Stimulated activated CD8-positive, alpha-beta memory T cell treated with anti-CD3 and anti-CD28 coated beads, Interleukin-7, amount 100 ng/mL, for 1 hour (primary cell): ENCODE measurements around the gene ZG16B.

Experiments
- DNase-seq, 2 donors: peaks; one replicate each; pipeline ENCODE4 v3.0.0-alpha.2; 2020; ENCODE audit warnings: low read depth in 2 of 2

The ZG16B gene, protein sequence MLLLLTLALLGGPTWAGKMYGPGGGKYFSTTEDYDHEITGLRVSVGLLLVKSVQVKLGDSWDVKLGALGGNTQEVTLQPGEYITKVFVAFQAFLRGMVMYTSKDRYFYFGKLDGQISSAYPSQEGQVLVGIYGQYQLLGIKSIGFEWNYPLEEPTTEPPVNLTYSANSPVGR

DNA sequence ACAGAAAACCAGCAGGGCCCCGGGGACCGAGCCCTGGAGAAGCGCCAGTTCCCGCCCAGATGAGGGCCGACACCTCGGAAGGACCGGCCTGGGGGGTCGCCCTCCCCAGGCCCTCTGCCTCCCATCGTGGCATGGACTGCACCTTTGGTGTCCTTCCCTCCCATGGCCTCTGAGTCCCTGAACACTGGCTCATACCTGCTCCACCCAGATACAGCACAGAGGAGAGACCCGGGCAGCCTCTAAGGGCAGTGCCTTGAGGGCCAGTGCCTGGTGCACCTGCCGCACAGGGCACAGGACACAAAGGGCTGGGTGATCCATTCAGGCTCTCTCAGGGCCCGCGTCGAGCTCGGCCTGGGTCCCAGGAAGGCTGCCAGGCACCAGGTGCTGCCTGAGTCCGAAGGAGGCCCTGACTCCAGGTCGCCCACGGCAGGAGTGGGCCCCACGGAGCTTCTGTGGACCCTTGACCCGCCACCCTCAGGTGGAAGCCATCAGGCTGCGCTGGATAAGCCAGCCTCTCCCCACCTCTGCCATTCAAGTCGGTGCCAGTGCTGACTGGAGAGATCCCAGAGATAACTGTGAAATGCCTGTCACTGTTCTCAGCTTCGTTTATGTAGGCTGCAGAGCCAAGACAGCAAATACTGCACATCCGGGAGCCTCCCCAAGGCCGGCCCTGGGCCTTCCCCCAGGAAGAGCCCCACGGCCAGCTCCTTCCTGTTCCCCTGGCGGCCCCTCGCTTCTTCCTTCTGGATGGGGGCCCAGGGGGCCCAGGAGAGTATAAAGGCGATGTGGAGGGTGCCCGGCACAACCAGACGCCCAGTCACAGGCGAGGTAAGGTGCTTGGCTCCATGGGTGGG lies at the start of gene ZG16B:
ZG16B (plus strand) TSS at position 803 of the 854 bp plus-strand sequence. CDS start 139 bp downstream, outside the sequence.
- DNase-seq: no peak

DNA sequence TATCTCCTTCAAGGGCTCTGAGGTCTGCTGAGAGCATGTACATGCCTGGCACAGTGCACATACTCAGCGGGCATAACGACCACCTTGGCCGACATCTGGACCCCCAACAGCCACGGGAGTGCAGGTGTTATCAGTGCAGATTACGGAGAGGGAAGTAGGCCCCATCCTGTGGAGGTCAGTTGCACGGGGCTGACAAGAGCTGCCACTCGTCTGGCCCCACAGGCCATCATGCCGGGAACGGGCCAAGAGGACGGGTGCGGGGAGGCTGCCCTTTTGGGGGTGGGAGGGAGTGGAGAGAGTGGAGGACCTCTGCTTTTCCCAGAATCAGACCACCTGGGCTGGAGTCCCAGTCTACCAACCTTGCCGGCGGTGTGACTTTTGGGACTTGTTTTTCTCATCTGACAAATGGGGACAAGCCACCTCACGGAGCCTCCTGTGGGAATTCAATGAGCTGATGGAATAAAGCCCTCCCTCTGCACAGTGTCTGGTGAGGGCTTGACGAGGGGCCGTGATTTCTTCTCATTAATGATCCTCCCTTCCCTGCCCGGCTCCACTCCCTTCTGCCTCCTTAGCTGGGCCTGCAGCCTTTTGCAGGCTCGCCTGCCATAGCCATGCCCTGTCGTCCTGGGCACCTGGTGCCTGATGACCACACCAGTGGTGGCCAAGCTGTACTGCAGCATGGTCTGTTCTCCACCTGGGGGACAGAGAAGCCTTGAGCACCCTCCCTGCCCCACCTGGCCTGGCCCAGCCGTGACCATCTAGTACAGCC lies 47.3 kb upstream of the ZG16B start:
- DNase-seq: no peak

DNA sequence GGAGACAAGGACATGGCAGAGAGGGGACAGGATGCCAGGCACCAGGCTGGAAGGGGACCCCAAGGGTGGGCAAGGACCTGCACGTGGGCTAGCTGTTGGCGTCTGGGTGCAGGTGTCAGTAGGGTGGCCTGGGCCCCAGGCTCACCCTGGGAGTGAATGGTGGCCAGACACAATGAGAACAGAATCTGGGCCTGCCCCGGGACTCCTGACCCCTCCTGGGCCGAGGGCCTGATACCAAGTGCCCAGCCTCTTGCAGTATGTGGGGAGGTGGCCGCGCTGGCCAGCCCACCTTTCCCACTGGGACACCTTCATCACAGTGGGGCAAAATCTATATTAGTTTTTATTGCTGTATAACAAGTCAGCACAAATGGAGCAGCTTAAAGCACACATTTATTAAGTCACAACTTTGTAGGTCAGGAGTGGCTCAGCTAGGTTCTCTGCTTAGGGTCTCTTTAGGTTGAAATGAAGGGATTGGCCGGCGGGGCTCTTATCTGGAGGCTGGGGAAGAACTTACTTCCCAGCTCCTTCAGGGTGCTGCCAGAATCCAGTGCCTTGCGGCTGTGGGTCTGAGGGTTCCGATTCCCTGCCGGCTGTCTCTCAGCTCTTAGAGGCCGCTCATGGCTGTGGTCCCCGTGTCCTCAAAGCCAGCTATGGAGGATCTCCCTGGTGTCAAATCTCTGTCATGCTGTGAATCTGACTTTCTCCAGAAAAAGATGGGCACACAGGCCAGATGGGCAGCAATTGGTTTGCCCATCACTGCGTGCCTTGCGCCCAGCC lies 46.3 kb upstream of the ZG16B start:
- DNase-seq: no peak

DNA sequence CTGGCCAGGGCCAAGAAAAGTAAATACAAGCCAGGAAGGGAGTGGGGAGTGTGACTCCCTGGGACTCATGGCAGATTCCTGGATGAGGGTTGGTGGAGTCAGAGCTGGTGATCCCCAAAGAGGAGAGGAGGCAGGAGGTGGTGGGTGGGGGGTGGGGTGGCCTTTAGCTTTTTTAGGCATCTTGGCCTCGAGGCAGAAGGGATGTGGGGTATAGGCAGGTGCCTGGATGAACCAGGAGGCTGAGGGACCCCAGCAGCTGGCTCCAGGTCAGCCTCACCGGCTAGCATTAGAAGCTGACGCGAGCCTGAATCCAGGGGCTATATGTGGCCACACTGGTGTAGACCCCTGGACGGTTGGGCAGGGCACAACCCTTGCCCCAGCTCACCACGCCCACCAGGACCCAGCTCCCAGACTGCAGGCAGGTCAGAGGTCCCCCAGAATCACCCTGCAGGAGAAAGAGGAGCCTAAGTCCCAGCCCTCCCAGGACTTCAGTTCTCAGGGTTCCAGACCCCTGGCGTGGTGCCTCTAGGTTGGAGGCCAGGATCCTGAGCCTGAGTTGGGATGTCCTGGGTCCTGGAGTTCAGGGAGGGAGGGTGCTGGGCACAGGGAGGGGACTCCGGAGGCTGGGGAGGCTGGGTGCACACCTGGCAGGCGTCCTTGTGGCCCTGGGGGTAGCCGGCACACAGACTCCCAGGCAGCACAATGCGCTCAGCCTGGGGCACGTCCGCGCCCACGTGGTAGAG lies 45.6 kb upstream of the ZG16B start:
- DNase-seq: no peak

DNA sequence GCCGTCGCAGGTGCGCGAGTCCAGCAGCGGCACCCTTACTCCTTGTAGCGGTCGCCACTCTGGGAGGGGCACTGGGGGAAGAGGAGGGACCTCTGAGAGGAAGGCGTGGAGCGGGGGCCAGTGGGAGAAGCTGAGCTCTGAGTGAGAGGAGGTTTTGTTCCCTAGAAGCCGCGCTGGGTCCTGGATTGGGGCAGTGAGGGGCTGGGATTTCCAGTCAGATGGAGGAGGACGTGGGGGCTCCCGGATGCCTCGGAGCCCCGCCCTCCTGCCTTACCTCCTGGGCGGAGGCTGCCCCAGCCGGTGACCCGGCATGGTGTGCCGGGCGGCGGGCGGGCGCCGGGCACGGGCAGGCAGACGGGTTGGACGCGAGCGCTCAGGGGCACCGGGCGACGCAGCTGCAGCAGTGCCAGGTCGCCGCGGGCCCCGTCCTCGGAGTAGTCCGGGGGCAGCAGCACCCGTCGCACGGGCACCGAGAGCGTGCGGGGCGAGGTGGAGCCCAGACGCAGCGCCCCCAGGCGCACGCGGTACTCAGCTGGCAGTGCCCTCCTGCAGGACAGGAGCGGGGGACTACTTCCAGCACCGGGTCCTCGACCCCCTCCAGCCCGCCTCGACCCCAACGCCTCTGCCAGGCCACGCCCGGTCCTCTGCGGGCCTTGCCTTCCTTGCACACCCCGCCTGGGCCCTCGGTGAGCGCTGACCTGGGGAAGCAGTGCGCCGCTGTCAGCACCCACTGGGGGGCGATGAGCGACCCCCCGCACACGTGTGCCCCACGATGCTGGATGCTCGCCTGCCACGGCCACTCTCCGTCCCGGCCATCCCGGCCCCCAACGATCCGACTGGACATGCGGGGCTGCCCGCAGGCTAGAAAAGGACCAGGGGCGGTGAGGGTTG lies 44.8 kb upstream of the ZG16B start:
- DNase-seq: no peak

DNA sequence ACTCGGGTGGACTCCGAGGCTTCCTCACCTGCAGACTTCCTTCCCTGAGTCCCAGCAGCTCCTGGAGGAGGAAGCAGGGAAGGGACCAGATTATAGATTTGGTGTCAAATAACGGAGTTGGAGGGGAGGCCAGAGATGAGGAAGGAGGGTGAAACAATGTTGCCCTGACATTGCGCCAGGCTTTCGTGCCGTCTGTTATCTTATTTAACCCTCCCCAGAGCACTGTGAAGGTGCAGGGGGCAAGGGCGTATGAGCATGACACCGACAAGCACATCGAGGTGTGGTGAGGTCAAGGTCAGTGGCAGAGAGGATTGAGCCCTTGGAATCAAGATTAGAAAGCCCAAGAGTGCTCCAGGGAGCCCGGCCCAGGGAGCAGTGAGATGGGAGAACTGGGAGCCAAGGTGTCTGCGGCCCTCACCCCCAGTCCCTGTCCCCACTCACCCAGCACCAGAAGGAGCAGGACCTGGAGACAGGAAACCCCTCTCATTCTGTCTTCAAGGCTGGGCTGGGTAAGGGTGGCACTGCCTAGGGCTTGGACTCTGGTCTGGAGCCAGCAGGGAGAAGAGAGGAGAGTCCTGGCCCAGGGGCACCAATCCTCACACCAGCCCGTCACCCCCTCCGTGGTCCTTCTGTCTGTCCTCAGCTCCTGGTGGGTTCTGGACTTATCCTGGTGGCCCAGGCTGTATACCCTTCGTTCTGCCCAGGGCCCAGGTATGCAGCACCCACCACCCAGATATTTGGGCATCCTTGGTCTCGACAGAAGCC lies 43.9 kb upstream of the ZG16B start:
- DNase-seq: no peak

DNA sequence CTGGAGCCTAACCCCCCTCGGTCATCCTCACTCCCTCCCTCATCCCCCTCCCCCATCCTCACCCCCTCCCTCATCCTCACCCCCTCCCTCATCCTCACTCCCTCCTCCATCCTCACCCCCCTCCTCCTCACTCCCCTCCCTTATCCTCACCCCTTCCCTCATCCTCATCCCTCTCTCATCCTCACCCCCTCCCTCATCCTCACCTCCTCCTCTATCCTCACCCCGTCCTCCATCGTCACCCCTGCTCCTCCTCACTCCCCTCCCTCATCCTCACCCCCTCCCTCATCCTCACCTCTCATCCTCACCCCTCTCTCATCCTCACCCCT lies 43.3 kb upstream of the ZG16B start:
- no peak for DNase-seq

DNA sequence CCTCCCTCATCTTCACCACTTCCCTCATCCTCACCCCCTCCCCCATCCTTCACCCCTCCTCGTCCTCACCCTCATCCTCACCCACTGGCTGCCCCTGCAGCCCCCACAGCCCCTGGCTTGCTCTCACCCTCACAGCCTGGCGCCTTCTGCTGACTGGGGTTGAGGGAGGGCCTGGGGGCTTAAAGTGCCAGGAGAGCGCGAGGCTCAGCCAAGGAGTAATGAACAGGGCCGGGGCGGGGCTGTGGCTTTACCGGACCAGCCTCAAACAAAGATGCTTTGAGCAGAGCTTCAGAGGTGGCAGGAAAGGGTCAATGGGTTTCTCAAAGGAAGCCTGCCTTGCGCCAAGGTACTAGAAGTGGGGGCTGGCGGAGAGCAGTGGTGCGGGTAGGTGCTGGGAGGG lies 42.7 kb upstream of the ZG16B start, which contains the start of gene PRSS33:
PRSS33 (minus strand) TSS at position 155 of the 400 bp plus-strand sequence. CDS start 1,013 bp downstream, outside the sequence.
- DNase-seq: no peak

DNA sequence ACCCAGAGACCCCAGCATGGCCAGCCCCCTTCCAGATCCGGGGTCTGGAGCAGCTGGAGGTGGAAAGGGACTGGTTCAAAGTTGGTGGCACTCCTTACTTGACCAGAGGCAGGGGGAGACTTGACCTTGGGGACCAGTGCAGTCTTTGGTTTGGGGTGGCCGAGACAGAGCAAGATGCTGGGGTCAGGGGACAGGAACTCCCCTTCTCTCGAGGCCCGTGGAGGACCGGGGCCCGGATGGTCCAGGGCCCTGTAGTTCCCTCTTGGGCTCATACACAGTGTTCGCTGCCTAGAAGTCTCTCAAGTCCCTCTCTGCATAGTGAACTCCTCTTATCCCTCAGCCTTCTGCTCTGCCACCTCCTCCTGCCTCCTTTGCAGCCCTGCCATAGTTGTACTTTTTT lies 42.1 kb upstream of the ZG16B start:
- DNase-seq: no peak

DNA sequence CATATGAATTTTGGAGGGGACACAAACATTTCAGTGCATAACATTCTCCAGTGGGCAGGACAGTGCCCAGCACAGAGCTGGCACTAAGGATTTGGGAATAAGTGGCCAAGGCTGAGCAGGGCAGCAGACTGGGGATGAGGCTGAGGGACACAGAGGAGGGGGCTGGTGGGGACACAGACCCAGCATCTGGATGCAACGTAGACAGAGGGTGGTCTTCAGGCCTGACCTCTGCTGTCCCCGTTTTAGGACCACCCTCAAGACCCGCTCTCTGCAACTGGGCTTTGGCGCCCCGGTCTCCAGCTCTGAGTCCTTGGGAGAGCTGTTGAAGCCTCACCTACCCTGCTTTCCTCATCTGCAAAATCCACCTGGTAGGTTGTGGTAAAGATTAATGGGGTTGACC lies 39.5 kb upstream of the ZG16B start:
- no peak for DNase-seq

DNA sequence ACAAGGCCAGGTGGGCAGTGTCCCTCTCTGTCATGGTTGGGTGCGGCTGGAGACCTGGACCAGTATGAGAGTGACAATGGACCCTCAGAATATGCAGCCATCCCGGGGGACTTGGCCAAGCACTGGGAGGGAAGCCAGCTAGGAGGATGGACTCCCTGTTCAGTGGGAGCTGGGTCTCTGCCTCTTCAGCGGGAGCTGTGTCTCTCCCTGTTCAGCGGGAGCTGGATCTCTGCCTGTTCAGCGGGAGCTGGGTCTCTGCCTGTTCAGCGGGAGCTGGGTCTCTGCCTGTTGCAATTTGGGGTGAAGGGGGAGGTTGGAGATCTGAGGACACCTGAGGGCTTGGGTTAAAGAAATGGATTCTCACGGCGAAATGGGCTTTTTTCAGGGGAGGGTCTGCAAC lies 38.9 kb upstream of the ZG16B start:
- no peak for DNase-seq

DNA sequence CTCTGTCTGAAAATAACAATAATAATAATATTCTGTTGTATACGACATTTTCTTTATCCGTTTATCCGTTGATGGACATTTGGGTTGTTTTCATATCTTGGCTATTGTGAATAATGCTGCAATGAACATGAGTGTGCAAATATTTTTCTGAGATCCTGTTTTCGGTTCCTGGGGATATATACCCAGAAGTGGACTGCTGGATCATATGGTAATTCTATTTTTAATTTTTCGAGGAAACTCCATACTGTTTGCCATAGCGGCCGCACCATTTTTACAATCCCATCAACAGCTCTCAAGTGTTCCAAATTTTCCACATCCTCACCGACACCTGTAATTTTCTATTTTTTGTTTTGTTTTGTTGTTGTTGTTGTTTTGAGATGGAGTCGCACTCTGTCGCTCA lies 37.2 kb upstream of the ZG16B start:
- DNase-seq: no peak

DNA sequence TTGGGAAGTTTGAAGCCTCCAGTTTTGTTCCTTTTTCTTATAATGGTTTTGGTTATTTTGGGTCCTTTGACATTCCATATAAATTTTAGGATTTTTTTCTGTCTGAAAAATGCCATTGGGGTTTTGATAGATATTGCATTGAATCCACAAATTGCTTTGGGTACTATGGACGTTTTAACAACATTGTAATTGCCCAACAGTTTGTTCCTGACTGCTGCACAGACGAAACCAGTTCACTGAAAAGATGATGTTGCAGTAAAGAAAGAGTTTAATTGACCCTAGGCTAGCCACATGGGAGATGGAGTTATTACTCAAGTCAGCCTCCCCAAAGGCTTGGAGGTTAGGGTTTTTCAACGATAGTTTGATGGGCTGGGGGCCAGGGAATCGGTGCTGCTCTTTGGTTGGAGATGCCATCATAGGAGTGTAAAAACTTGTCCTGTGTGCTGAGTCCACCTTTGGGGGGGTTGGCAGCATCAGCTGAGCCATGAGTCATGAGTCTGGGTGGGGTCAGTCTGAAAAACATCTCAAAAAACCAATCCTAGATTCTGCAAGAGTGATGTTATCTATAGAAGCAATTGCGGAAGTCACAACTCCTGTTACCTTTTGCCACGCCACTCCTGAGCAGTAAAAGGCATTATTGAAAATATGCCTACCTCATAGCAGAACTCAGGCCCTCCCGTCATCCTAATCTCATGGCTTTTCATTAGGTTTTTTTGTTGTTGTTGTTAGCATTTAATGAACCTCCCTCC lies 34.5 kb upstream of the ZG16B start:
- no peak for DNase-seq

DNA sequence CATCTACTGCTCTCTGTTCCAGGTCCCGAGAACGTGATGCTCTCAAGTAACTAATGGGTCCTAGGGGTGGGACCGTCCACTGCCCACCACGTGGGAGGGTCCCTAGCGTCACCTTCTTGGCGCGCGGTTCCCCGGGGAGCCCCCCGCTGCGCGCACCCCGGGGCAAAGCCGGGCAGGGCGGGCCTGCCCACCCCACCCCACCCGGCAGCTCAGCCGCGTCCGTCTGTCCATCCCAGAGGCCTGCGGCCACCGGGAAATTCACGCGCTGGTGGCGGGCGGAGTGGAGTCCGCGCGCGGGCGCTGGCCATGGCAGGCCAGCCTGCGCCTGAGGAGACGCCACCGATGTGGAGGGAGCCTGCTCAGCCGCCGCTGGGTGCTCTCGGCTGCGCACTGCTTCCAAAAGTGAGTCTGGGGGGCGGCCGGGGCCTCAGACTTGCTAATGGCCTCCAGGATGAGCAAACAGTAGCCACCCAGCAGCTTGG lies 31.3 kb upstream of the ZG16B start:
- no peak for DNase-seq

DNA sequence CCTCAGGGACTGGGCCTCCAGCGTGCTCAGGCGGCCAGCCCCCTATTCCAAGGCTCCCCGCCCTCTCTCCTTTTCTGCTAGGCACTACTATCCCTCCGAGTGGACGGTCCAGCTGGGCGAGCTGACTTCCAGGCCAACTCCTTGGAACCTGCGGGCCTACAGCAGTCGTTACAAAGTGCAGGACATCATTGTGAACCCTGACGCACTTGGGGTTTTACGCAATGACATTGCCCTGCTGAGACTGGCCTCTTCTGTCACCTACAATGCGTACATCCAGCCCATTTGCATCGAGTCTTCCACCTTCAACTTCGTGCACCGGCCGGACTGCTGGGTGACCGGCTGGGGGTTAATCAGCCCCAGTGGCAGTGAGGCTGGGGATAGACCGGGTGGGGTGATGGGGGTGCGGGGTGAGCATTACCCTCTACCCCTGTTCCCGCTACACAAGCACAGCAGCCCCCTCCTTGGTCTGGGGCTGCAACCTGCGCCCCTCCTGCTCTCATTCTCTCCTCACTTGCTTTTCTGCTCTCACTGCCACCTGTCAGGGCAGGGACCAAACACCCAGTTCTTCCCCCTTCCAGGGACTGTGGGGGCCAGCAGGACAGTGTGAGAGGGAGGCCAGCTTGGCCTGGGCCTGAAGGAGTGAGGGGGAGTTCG lies 30.8 kb upstream of the ZG16B start:
- no peak for DNase-seq

DNA sequence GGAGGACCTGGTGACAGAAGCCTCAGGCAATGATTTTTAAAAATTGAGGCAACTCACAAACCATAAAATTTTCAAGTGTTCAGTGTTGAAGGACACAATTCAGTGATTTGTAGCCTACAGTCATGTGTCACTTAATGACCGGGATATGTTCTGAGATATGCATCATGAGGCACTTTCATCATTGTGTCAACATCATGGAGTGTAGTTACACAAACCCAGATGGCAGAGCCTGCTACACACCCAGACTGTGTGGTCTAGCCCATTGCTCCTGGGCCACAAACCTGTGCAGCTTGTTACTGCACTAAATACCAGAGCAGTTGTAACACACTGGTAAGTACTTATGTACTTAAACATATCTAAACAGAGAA lies 30.3 kb upstream of the ZG16B start:
- DNase-seq: no peak

DNA sequence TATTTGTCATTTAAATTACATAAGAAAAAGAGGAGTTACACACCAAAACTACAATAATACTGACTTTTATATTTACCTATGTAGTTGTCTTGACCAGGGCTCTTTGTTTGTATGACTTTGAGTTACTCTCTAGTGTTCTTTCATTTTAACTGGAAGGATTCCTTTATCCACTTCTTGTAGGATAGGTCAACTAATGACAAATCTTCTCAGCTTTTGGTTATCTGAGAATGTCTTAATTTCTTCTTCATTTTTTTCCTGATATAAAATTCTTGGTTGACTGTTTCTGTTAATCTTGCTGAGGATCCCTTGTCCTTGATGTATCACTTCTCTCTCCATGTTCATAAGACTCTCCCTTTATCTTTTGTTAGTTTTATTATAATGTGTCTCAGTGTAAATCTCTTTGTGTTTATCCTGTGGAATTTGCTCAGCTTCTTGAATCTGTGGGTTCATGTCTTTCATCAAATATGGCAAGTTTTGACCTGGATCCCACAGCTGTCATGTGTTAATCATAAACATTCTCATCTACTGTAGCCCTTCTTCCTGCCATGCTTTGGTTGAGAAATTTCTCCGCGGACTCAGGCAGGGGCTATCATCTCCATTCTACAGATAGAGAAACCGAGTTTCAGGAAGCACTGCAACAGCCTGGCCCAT lies 26.4 kb upstream of the ZG16B start:
- no peak for DNase-seq

DNA sequence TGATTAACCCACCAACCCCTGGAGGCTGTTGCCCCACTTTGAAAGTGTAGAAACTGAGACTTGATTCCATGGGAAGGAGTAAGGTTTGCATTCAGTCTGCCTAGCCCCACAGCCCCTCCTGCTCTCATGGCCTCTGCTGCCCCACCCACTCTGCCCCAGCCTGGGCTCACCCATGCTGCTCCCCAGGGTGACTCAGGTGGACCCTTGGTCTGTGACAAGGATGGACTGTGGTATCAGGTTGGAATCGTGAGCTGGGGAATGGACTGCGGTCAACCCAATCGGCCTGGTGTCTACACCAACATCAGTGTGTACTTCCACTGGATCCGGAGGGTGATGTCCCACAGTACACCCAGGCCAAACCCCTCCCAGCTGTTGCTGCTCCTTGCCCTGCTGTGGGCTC lies 25.4 kb upstream of the ZG16B start:
- DNase-seq: no peak
